Dermis blood vessel endothelial cell (primary cell): ENCODE results near the gene MTA3. TPM values are rescaled to one million over a fixed set of nuclear protein-coding genes. Genes with fewer than 3 reads are reported as not detected.
"Not testable (repeated sequence)": the region's sequence is repeated elsewhere in the genome, so short reads cannot be mapped to it uniquely, and the experiment has no call there.

Source experiments
- DNase-seq: peaks from one replicate; pipeline ENCODE4 v3.0.0; 2010
- total RNA-seq: library from RNA; depleted of rRNA; stranded (reverse); fragments of >200 nt; gene quantifications from 2 replicates; pipeline ENCODE4 v1.2.3, GENCODE V29; 2014

Gene MTA3
- total RNA-seq, 1 donor from 2014 or later: 31.0 TPM

DNA sequence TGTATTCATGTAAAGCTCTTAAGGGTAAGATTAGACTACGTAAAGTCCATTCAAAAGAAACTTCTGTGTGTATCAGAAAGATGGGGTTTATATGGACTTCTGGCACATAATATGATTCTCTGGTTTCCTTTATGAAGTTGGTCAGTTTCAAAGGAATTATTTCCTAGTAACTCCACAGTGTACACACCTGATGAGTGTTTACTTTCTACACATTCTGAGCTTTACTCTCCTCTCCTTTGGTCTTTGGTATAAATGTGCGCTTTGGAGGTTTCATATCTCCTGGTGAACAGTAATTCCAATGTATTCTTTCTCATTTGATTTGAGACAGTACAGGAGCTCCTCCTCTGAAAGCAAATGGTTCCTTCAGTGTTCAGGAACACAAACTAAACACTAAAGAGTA lies 107.4 kb downstream of the MTA3 start:
- DNase-seq: no peak

DNA sequence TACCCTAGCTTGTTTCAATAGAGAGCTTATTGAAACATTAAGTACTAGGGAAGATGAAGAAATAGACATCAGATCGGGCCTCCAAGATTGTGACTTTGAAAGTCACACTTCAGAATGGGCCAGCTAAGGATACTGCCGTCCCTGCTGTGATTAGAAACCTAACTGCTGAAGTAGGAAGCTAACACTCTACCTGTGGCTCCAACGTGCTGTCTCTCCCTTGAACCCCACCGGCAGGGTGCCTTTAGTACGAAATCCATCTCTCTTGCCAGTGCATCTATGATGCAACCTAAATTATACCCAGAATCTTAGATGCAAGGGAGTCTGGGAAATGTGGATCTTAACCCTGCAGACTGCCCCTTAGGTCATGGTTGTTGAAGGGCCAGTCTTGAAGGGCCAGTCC lies 116.9 kb downstream of the MTA3 start:
- DNase-seq: no peak

DNA sequence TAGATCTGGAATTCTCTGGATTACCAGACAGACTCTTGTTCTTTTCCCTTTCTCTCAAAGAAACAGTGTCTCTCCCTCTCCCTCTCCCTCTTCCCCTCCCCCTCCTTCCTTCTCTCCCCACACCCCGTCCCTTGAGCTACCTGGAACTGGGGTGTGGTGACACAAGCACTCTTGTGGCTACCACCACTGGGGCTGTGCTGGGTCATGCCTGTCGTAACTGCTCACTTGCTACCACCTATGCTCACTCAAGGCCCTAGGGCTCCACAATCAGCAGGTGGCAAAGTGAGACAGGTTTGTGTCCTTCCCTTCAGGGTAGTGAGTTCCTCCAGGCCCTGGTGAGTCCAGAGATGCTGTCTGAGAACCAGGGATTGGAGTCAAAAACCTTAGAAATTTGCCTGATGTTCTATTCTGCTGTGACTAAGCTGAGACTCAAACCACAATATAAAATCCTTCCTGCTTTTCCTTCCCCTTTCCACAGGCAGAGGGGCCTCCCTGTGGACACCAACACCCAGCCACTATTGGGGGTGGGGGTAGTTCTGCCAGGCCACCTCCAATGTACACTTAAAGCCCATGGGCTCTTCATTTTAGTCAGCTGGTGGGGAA lies 124.7 kb downstream of the MTA3 start:
- no peak for DNase-seq

DNA sequence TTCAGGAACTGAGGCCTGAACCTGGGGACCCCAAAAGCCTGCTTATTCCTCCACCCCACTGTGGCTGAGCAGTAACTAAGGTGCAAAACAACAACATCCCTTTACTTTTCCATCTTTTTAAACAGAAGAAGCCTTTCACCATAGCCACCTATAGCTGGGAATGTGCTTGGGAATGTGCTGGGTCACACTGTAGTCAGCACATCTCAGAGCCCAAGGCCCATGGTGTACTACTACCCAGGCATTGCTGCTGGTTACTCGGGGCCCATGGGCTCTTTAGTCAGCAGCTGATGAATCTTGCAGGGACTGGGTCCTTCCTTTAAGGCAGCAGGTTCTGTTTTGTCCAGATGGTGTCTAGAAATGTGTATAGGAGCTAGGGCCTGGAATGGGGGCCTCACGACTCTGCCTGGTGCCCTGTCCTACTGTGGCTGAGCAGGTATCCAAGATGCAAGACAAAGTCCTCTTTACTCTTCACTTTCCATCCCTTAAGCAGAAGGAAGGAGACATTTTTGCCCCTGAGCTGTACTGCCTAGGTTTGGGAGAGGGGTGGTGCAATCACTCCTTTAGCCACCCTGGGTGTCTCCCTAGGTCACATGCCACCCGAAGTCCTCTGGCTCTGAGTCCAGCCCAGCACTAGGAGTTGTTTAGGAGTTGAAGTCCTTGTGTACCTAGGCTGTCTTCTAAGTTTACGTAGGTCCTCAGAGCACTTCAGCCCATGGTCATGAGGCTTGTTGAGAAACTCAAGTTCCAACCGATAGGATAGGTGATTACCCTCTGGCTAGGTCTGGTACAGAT lies 125.5 kb downstream of the MTA3 start:
- DNase-seq: no peak

DNA sequence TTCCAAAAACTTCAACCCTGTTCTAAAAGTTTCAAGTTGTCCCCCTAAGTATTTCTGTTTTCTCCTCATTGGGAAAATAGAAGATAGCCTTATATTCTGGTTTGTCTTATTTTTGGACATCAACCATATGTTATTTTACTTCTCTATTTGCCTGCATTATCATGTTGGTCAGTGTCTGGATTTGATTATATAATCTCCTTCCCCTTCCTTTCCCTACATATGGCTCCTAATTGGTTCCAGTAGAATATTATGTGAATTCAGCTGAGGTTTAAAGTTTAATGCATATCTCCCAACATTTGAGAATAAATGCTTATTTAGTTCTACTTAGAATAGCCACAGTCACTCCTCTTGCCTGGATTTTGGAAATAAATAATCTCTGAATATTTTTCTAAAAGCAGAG lies 128.6 kb downstream of the MTA3 start:
- DNase-seq: no peak

DNA sequence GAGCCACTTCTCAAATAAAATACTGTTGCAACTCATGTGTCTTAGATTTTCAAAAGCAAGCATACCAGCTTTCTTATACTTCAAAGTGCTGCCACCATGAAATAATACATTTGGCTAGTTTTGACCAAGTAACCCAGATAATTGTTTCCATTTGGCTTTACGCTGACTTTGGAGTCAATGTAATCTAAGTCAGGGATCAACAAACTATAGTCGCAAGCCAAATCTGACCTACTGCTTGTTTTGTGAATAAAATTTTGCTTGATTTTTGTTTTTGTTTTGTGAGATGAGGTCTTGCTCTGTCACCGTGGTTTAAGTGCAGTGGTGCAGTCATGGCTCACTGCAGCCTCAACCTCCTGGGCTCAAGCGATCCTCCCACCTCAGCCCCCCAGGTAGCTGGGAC lies 130.5 kb downstream of the MTA3 start:
- no peak for DNase-seq

DNA sequence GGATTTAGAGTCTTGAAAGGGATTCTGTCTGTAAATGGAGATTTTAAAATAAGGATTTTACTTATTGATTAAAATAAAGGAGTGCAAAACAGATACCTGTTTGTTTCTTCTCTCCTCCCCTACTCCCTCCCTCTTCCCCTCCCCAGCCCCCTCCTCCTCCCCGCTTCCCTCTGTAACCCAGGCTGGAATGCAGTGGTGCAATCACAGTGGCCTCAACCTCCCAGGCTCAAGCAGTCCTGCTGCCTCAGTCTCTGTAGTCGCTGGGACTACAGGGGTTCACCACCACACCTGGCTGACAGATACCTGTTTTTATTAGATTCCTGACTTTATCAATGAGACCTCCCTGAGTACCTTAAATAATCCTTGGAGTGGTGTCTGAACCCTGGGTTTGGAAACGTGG lies 138.4 kb downstream of the MTA3 start:
- DNase-seq: no peak

DNA sequence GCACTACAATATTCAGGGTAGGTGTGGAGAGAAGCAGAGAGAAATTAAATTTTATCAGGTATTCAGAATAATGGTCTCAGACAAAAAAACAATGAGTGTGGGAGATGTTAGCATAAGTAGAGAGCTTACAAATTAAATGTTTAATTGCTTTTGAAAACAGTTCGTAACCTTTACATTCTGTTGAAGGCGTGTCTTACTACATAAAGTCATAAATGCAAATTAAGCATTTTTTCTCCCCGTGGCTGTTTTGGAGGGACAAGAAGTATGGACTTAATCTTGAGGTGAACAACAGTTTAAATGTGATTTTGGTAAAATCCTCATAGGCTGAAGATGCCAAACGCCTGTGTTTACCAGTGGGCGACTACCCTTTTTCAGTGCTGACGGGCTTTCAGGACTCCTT lies 139.7 kb downstream of the MTA3 start:
- no peak for DNase-seq

DNA sequence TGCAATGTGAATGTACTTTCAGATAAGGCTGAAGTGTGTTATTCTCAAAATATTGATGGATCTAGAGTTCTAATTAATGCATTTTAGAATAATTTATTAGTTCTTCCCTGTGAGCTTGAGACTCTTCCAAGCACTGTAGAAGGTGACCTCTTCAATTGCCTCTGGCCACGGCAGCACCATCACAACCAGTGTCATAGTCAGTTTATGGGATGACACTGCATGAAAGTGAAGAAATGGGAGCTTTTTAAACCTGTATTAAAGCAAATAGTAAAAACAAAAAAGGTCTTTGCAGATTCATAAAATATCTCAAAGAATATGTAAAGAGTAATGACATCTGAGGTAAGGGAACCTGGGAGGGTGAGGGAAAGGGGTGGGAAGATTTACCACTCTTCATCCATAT lies 143.5 kb downstream of the MTA3 start:
- DNase-seq: no peak

DNA sequence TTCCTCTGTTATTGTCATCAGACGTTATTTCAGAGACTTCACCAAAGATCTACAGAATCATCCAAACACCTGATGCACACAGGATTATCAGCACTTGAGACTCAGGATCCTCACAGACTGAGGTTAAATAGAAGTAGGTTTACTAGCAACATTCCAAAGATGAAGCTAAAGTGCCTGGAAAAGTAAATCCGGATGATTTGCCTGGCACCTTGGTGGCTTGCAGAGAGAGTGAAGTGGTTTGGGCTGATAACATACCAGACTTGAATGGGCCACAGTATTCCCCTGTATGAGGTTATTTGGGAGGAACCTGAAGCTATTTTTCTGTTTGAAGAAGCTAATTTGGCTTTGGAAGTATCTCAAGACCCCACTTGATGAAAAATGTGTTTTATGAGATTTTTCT lies 144.5 kb downstream of the MTA3 start:
- DNase-seq: no peak

DNA sequence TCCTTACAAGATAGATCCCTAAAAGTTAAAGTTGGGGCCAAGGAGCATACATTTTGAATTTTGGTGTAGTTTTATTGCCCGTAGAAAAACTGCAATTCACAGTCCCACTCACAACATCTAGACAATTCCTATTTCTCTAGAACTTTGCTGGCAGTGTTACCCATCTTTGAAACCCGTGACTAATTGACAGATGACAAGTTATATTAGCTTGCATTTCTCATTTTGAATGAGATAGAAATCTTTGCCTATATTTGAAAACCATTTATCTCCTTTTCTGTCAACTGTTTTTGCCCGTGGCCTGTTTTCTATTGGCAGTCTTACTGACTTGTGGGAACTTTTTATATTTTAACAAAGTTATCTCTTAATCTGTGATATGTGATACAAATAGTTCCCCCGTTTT lies 145.5 kb downstream of the MTA3 start:
- DNase-seq: no peak

DNA sequence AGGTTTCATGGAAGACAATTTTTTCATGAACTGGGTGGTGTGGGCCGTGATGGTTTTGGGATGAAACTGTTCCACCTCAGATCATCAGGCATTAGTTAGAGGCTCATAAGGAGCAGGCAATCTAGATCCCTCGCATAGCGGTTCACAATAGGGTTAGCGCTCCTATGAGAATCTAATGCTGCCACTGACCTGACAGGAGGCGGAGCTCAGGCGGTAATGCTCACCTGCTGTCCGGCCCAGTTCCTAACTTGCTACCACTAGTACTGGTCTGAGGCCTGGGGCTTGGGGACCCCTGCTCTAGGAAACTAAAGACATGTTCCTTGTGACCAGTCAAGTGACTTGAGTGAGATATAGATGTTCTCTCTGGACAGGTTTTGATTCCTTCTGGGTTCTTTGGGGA lies 146.3 kb downstream of the MTA3 start:
- DNase-seq: no peak

DNA sequence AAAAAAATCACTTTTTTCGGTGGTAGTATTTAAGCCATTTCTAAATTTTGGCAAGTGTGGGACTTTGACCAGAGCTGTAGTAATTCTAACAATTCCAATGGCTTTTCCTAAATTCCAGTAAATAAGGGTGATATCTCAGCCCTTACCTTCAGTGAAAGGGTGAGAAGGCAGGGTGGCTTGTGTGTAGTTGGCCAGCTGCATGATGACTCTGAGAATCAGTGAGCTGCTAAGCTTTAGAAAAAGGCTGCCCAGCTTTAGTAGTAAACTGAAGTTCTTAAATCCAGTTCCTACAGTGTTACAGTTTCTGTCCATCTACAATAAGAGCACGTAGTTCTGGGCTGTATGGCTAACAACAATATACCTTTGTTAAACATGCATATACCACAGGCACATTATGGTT lies 153.5 kb downstream of the MTA3 start:
- DNase-seq: no peak

DNA sequence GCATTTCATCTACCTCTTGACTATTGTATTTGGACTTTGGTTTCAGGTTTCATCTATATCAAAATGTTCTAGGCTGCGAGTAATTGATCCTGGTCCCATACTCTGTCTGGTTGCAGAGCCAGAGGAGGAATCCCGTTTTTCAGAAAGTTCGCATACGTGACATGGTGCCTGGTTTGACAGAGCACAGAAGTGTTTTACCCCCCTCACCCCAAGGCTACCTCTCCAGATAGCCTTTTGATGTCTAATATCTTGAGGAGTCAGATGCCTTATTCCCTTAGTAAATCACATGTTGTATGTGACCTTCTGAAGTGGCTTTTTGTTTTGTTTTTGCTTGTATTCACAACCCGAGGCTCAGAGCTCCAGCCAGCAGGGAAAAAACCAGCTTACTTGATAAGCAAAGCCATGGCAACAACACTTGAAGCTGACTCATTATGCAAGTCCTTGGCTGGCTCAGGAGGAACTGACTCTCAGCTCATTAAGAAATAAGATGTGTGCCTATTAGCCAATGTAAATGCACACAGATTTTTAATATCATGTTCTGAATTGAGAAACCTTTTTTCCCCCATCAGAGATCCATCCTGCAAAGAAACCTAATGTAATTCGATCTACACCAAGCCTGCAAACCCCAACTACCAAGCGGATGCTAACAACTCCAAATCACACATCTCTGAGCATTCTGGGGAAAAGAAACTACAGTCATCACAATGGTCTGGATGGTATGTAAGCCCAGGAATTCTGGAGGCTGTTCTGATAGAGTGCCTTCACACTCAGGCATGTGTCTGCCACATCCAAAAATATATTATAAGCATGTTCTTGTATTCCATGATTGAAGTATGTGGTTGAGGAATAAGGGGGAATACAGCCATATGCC lies 154.1 kb downstream of the MTA3 start:
- peak; percentile 76 for DNase-seq

DNA sequence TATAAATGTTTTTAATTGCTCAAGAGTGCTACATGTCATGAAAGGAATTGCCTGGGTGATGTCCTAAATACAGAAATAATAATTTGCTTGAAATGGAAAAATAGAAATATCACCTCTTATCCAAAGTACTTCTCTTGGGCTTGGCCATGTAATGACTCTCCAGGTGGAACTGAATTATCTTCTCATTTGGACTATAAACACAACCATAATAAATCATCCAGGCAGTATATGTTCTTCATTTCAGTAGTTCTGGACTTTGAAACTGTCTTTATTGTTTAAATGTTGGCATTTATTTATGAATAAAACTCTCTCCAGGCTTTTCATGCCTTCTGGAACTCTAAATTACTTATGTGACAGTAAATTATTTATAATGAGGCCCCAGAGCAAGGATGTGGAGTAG lies 155.0 kb downstream of the MTA3 start:
- DNase-seq: no peak

DNA sequence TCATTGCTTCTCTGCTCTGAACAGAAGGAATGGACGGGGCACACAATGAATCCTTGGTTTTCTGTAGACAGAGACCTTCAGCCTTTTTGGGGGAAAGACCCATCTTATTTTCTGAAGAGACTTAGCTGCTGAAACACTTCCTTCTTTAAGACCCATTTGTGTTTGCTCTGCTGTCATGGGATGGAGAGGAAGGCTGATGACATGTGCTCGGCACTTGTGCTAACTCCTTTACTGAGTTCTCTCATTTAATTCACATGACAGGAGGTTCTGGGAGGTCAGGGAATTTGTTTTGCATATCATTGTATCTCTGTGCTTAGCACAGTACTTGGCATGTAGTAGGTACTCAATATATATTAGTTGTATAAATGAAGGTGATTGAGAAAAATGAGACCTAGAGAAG lies 156.5 kb downstream of the MTA3 start:
- DNase-seq: no peak

DNA sequence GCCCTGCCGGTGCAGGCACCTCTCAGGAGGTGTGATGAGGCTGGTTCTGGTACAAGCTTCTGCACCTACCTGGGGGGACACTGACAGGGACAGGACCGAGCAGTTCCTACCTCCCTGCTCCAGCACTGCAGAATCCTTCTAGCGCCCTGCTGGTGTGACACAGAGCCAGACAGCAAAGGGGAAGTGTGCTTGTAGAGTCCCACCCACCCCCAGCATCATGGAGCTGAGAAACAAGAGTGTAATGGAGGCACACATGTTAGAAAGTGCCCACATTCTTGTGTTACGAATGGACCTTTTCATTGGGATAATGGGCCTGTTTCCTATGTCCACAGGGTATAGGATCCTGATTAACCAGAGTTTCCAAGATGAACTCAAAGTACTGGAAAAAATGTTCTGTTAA lies 157.2 kb downstream of the MTA3 start:
- DNase-seq: no peak

DNA sequence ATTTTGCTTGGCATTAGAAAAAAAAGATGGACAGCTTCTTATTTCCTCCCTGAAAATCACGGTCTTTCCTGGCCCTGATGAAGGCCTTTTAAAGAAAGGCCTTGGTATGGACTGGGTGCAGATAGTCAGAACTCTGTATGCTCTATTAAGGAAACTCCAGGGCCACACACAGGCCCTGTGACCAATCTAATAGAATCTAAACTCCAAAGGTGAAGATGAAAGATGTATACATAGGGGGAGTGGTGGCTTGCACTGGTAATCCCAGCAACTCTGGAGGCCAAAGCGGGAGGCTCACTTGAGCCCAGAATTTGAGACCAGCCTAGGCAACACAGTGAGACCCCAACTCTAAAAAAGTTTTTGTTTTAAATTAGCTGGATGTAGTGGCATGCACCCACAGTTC lies 158.2 kb downstream of the MTA3 start:
- no peak for DNase-seq

DNA sequence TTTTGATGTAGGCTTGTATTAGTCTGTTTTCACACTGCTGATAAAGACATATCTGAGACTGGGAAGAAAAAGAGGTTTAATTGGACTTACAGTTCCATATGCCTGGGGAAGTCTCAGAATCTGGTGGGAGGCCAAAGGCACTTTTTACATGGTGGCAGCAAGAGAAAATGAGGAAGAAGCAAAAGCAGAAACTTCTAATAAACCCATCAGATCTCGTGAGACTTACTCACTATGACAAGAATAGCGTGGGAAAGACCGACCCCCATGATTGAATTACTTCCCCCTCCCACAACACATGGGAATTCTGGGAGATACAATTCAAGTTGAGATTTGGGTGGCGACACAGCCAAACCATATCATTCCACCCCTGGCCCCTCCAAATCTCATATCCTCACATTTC lies 162.9 kb downstream of the MTA3 start:
- not testable (repeated sequence) for DNase-seq

DNA sequence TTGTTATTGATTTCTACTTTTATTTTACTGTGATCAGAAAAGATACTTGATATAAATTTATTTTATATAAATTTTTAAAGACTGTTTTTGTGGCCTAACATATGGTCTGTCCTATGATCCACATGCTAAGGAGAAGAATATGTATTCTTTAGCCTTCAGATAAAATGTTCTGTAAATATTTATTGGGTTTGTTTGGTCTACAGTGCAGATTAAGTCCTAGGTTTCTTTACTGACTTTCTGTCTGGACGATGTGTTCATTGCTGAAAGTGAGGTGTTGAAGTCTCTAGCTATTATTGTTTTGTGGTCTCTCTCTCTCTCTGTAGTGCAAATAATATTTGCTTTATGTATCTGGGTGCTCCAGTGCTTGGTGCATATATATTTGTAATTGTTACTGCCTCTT lies 165.4 kb downstream of the MTA3 start:
- no peak for DNase-seq

DNA sequence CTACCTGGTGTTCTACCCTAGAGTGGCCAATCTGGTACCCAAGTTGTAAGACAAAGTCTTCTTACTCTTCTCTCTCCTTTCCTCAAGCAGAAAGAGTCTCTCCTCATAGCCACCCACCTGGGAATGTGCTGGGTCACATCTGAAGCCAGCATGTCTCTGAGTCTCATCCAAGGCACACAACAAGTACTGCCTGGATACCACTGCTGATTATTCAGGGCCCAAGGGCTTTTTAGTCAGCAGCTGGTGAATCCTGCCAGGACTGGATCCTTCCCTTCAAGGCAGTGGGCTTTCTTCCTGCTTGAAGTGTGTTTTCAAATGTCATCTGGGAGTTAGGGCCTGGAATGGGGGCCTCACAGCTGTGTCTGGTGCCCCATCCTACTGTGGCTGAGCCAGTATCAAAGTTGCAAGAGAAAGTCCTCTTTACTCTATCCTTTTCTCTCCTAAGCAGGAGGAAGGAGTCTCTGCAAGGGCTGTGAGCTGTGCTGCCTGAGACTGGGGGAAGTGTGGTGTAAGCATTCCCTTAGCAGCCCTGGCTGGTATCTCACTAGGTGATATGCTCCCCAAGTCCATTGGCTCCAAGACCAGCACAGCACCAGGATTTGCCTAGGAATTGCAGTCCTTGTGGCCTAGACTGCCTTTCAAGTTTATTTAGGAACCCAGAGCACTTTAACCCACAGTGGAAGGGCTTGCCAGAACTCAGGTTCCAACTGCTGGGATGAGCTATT lies 168.3 kb downstream of the MTA3 start:
- no peak for DNase-seq

DNA sequence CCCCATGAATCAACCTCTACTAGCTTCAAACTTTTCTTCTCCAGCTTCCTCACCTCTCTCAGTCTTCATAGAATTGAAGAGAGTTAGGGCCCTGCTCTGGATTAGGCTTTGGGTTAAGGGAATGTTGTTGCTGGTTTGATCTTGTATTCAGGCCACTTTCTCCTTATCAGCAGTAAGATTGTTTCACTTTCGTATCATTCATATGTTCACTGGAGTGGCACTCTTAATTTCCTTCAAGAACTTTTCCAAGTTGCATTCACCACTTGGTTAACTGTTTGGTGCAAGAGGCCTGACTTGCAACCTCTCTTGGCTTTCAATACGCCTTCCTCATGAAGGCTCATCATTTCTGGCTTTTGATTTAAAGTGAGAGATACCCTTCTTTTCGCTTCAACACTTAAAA lies 172.7 kb downstream of the MTA3 start:
- no peak for DNase-seq
